Measurements from ENCODE around the gene TMEM258.

DNA sequence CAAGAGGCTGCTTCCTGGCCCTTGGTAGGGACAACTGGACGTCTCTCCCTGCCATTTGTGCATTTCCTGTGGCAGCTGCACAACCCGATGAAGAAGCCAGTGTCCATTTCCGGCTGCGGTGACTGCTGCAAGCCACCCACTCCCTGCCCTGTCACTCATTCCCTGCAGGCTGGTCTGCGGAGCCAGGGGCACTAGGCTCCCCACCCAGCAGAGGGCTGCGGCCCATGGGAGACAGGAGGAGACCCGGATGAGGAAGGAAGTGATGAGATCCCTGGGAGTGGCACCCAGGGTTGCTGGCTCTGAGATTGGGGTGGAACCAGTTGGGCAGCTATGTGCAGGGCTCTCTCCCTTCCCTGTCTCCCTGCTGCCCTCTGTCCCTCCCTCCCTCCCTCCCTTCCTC, 50.0 kb downstream of the TMEM258 start:
- TF ChIP-seq, protein P1, sequence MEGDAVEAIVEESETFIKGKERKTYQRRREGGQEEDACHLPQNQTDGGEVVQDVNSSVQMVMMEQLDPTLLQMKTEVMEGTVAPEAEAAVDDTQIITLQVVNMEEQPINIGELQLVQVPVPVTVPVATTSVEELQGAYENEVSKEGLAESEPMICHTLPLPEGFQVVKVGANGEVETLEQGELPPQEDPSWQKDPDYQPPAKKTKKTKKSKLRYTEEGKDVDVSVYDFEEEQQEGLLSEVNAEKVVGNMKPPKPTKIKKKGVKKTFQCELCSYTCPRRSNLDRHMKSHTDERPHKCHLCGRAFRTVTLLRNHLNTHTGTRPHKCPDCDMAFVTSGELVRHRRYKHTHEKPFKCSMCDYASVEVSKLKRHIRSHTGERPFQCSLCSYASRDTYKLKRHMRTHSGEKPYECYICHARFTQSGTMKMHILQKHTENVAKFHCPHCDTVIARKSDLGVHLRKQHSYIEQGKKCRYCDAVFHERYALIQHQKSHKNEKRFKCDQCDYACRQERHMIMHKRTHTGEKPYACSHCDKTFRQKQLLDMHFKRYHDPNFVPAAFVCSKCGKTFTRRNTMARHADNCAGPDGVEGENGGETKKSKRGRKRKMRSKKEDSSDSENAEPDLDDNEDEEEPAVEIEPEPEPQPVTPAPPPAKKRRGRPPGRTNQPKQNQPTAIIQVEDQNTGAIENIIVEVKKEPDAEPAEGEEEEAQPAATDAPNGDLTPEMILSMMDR (conservative IDR thresholded peaks at IDR 0.05; ENCODE audit: low read depth, low read length), result no peak
- TF ChIP-seq EZH2 (IDR thresholded peaks at IDR 0.05; ENCODE audit: low read length, unreplicated experiment), result no peak
- TF ChIP-seq EZH2phosphoT487 (IDR thresholded peaks at IDR 0.05; ENCODE audit: borderline replicate concordance, low read length), result no peak
